Measurements from ENCODE around the gene MYO16.
"Not testable (repeated sequence)": the region's sequence is repeated elsewhere in the genome, so short reads cannot be mapped to it uniquely, and the experiment has no call there.

The MYO16 gene

GRCh38 chr13:108991416-108991815, 362.0 kb downstream of the MYO16 start:
- not testable (repeated sequence) for DNase-seq

- no peak for DNase-seq
Observed at GRCh38 chr13:108993346-108993745, 363.9 kb downstream of the MYO16 start.

- DNase-seq = no peak
Observed at GRCh38 chr13:108996430-108996829, 367.0 kb downstream of the MYO16 start.

GRCh38 chr13:109000207-109000606, 370.8 kb downstream of the MYO16 start:
- DNase-seq = no peak

GRCh38 chr13:109002934-109003333, 373.5 kb downstream of the MYO16 start:
- no peak for DNase-seq

GRCh38 chr13:109007946-109008345, 378.5 kb downstream of the MYO16 start:
- DNase-seq = no peak

GRCh38 chr13:109009756-109010155, 380.3 kb downstream of the MYO16 start:
- DNase-seq = no peak

GRCh38 chr13:109010912-109011311, 381.5 kb downstream of the MYO16 start:
- no peak for DNase-seq

GRCh38 chr13:109012115-109012514, 382.7 kb downstream of the MYO16 start:
- no peak for DNase-seq

GRCh38 chr13:109021558-109021957, 392.1 kb downstream of the MYO16 start:
- no peak for DNase-seq

GRCh38 chr13:109024611-109025010, 395.2 kb downstream of the MYO16 start:
- no peak for DNase-seq

GRCh38 chr13:109026266-109026665, 396.9 kb downstream of the MYO16 start:
- no peak for DNase-seq

- no peak for DNase-seq
Observed at GRCh38 chr13:109028624-109029023, 399.2 kb downstream of the MYO16 start.

- DNase-seq = no peak
Observed at GRCh38 chr13:109033090-109033489, 403.7 kb downstream of the MYO16 start.

GRCh38 chr13:109036078-109036780, 406.8 kb downstream of the MYO16 start:
- DNase-seq = no peak

GRCh38 chr13:109043636-109044035, 414.2 kb downstream of the MYO16 start:
- DNase-seq = no peak

- DNase-seq = no peak
Observed at GRCh38 chr13:109055850-109056249, 426.4 kb downstream of the MYO16 start.

GRCh38 chr13:109058087-109058486, 428.7 kb downstream of the MYO16 start:
- DNase-seq = no peak

- no peak for DNase-seq
Observed at GRCh38 chr13:109072505-109072904, 443.1 kb downstream of the MYO16 start.

- no peak for DNase-seq
Observed at GRCh38 chr13:109074436-109074835, 445.0 kb downstream of the MYO16 start.

- no peak for DNase-seq
Observed at GRCh38 chr13:109074853-109075252, 445.4 kb downstream of the MYO16 start.

- no peak for DNase-seq
Observed at GRCh38 chr13:109087916-109088623, 458.7 kb downstream of the MYO16 start.

- no peak for DNase-seq
Observed at GRCh38 chr13:109088624-109088917, 459.2 kb downstream of the MYO16 start.

GRCh38 chr13:109090796-109091195, 461.4 kb downstream of the MYO16 start:
- DNase-seq = no peak

GRCh38 chr13:109091249-109091648, 461.8 kb downstream of the MYO16 start:
- no peak for DNase-seq
